Measurements from ENCODE around the gene C5orf47.

C5orf47 gene

DNA sequence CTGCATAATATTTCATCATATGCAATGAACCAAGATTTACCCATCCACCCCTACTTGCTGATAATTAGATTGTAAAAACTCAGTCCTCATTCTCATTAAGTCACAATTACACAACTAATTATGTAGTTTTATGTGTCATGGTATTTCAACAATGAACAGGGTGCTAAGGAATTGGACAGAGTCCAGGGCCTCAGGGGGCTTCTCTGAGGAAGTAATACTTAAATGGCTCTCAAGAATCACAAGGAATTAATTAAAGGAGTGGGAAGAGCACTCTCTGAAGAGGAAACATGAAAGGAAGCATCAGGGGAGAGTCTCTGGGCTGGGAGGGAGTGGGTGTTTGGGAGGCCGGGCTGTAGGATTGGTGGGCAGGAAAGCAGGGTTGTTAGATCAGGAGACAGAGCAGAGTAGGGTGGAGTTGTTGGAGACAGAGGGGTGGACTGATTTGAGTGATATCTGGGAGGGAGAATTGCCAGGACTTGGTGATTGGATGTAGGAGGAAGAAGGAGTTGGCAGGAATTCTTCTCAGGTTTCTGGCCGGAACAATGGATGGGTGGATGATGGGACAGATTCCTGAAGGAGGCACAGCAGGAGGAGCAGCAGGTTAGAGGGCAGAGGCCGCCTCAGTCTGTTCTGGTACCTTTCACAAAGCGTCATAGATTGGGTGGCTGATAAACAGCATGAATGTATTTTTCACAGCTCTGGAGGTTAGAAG is 33.6 kb downstream of the C5orf47 start:
- no peak overlapping the region for H3K4me3 ChIP-seq (ENCODE audit: low read depth, low read length)

GRCh38 chr5:174030286-174030685 is 41.3 kb downstream of the C5orf47 start:
- no peak overlapping the region for H3K4me3 ChIP-seq (ENCODE audit: low read depth, low read length)

DNA sequence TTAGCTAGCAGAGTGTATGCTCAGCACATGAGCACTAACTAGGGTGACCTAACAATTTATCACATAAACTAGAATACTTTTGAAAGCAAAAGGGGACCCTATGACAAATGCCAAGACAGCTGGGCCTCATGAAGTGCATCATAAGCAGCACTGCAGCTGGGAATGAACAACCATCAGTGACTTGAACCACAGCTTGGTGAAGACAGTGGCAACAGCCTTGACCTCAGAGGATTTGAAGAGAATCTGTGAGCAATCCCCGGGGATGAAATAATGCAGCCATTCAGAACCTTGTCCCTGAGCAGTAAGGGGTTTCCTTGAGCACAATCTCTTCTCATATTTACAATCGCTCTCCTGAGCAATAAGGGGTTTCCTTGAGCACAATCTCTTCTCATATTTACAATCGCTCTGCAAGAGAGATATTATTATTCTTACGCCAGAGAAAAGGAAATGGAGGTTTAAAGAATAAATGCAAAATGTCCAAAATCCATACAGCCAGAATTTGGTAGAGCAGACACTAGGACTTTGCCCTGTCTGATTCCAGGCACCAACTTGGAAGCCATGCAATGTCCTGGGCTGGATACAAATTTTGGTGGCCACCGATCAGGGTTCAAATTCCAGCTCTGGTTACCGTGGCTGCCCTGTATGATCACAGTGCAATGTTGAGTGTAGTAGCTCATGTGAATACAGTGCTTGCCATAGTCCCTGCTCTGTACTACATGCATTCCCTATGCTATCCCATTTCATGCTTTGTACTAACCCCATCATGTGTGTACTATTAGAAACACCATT is 55.7 kb downstream of the C5orf47 start:
- no peak overlapping the region for H3K4me3 ChIP-seq (ENCODE audit: low read depth, low read length)

- H3K4me3 ChIP-seq (ENCODE audit: low read depth, low read length) = no peak within 1 kb of the TSS
Observed at GRCh38 chr5:174045470-174046025, 56.6 kb downstream of the C5orf47 start, which contains the start of gene NSG2. Gene NSG2 (plus strand): TSS chr5:174045706. CDS start chr5:174046756, 1,050 bp downstream.

DNA sequence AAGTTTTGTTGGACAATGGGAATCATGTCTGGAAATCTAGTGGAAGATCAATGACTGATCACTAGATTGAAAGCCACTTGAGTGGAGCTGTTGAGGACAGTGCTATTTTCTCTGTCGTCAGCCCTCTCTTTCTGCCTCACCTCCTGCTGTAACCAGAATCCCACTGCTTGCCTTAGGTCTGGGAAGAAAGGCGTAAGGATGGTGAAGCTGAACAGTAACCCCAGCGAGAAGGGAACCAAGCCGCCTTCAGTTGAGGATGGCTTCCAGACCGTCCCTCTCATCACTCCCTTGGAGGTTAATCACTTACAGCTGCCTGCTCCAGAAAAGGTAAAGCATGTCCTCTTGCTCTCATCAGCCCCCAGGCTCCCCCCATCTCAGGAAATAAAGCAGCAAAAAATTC is 57.6 kb downstream of the C5orf47 start:
- no peak overlapping the region for H3K4me3 ChIP-seq (ENCODE audit: low read depth, low read length)

DNA sequence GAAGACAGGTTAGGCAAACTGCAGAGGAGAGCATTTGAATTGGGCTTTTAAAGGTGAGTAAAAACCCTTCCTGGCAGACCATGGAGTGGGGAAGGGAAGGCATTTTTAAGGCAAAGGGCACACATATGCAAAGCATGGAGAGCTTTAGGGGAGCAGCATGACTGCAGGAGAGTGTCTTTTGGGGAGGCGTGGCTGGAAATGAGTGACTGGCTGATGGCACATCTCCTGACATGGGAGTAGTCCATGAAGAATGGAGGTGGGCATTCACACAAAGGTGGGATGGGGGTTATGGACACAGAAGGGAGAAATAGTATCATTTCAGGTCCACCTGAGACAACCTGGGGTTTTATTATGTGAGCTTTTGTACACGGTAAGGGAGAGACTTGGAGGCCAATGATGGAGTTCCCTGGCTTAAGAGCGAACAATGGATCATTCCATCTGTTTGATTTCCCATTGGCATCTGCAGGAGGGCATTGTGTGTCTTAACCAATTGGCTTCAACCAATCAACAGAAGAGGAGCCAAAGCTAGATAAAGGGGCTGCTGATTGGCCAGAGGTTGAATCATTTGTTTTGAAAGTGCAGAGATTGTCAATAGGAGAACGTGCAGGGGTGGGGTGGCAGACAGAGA is 58.6 kb downstream of the C5orf47 start:
- H3K4me3 ChIP-seq (ENCODE audit: low read depth, low read length) = no peak overlapping the region

DNA sequence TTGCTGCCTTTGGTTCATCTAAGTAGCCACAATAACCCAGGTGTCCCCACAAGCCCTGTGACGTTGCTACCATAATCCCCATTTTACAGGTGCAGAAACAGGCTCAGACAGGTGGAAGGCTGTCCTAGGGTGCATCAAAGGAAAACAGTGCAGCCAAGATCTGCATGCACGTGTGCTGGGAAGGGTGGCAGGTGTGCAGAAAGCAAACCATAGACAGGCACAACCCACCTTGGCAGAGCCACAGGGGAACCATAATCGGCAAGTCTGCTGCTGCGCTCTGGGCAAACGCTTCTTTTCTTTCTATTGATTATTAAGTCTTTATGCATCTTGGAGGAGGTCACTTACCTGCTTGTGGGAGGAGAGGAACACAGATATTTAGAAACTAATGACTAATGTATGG is 63.7 kb downstream of the C5orf47 start:
- H3K4me3 ChIP-seq (ENCODE audit: low read depth, low read length) = no peak overlapping the region

DNA sequence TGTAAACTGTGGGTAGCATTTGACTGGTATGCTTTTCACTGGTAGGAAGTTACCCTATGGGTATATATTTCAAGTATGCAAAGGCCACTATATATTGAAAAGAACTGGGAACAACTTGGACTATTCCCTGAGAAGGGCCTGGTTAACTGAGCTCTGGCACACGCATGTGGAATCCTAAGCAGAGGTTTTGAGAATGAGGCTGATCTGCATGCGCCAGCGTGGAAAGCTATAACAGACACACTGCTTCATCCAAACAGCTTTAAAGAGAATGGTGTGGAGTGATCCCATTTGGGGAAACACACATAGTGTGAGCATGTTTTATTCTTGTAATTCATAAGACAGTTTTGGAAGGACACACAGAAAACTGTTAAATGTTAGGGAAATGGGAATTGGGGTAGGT is 64.9 kb downstream of the C5orf47 start:
- H3K4me3 ChIP-seq (ENCODE audit: low read depth, low read length) = no peak overlapping the region
